KG1 (cell line): ENCODE measurements around the gene CAMSAP3.

Experiments
- DNase-seq: peaks from one replicate; lab custom pipeline; 2025; lab: John Stamatoyannopoulos, UW

Gene CAMSAP3

DNA sequence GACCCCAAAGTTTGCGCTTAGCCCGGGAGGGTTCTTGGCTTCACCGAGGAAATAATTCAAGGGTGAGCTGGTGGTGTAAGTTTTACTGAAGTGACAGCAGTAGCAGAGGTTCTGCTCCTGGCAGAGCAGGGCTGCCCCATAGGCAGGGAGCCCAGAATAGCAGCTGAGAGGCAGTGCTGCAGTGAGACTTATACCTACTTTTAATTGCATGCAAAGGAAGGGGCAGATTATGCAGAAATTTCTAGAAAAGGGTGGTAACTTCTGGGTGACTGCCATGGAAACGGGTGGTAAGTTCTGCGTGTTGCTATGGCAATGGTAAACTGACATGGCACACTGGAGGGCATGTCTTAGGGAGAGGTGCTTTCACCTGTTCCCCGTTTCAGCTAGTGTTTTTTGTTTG, 17.5 kb upstream of the CAMSAP3 start:
- no peak for DNase-seq

DNA sequence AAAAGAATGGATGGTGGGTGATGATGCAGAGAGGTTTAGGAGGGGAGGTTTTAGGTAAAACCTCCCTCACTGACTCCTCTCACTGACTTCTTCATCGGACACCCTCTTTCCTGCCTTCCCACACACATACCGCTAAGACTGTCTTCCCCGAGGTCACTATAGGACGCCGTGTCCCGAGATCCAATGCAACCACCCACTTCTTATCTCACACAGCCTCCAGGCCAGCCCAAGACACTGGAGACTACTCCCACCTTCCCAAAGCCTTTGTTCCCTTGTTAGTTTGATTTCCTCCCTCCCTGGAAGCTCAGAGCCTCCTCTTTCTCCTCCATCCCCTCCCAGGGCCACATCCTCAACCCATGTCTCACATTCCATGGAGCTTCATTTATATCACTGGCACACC, 16.5 kb upstream of the CAMSAP3 start:
- no peak for DNase-seq

DNA sequence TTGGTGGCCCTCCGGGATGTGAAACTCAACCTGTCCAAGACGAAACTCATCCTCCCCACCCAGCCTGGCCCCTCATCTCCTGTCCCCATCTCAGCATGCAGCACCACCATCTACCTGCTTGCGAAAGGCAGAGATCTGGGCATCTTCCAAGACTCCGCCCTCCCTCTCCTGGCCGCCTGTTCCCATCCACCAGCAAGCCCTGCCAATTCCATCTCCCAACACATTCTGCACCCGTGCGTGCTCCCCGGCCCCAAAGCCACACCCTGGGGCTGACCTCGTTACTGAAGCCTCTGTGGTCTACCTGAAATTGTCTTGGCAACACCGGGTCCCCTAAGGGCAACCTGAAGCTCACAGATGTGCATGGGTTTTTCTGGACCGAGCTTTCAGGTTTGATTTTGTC, 13.2 kb upstream of the CAMSAP3 start:
- DNase-seq = no peak

GRCh38 chr19:7589822-7590221, 5.8 kb upstream of the CAMSAP3 start:
- DNase-seq = no peak

GRCh38 chr19:7590256-7590655, 5.4 kb upstream of the CAMSAP3 start:
- DNase-seq = no peak

- DNase-seq = no peak
These were observed 711 bp downstream of the CAMSAP3 start for GRCh38 chr19:7596211-7596937.

- no peak for DNase-seq
These were observed 2.0 kb downstream of the CAMSAP3 start for GRCh38 chr19:7597689-7598088.

DNA sequence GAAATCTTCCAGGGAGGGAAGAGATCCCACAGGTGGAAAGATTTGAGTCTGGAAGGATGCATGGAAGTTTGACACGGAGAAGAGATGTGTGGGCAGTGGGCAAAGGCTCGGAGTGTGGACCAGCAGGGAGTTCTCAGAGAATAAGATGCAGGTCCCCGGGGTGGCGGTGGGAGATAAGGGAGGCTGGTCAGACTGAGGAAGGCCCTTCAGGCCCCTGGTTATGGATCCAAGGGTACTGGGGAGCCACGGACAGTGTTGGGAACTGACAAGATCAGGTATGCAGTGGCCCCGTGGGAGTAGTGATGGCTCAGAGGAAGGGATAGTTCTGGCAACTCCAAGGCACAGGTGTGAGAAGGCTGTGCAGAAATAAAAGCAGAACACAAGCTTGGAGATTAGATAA, 2.5 kb downstream of the CAMSAP3 start:
- DNase-seq = no peak

DNA sequence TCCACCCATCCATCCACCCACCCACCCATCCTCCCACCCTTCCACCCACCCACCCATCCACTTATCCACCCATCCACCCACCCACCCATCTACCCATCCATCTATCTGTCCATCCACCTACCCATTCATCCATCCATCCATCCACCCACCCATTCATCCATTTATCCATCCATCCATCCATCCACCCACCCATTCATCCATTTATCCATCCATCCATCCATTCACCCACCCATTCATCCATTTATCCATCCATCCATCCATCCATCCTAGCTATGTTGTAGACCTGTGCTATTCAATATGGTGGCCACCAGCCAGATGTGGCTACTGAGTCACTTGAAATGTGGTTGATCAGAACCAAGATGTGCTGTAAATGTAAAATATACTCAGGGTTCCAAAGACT, 5.1 kb downstream of the CAMSAP3 start:
- DNase-seq = no peak

DNA sequence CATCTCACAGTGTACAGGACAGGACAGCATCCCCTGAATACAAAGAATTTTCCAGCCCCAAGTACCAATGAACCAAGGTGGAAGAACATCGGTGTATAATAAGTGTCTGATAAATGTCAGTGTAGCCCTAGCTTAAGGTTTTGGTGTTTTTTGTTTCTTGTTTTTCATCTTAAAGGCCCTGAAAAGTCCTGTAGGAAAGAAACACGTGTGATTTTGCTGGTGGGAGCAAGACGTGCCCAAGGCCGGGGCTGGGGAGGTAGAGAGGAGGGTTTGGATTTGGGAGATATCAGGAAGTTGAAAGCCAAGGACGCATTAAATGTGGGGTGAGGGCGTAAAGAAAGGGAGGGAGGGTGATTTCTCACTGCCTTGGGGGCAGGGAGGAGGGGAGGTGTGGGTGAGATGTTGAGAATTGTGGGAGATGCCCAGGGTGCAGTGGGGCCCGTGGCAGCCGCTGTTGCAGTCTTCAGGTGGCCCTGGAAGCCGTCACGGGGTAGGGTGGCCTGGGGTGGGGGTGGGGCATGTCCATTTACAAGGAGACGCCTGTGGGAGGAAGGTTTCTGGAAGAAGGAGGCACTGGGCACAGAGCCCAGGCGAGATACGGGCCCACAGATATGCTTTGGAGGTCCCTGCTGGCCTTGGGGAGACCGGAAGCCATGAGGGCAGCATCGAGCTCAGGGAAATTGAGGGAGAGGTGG, 6.7 kb downstream of the CAMSAP3 start:
- DNase-seq = no peak

DNA sequence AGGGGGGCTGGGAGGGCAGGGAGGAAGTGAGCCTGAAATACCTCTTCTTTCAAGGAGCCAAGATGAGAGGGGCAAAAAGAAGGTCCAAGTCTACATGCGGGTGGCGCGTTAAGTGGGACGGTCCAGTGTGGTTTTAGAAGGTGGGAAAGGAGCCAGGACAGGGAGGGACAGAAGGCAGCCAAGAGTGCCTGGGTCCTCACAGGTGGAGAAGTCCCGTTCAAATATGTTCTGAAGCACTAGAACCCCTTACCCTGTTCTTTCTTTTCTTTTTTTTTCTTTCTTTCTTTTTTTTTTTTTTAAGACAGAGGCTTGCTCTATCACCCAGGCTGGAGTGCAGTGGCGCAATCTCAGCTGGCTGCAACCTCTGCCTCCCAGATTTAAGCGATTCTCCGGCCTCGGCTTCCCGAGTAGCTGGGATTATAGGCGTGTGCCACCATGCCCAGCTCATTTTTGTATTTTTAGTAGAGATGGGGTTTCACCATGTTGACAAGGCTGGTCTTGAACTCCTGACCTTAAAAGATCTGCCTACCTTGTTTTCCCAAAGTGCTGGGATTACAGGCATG, 7.4 kb downstream of the CAMSAP3 start:
- DNase-seq = no peak

DNA sequence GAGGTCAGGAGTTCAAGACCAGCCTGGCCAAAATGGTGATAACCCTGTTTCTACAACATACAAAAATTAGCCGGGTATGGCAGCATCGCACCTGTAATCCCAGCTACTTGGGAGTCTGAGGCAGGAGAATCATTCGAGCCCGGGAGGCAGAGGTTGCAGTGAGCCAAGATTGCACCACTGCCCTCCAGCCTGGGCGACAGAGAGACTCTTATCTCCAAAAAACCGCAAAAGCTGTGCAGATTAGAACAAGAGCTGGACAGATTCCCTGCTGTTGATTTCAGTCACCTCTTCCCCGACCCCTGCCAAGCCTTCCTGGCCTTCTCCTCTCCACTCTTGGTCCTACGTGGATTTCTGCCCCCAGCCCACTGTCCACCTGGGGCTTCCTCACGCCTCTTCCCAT, 8.3 kb downstream of the CAMSAP3 start:
- no peak for DNase-seq

DNA sequence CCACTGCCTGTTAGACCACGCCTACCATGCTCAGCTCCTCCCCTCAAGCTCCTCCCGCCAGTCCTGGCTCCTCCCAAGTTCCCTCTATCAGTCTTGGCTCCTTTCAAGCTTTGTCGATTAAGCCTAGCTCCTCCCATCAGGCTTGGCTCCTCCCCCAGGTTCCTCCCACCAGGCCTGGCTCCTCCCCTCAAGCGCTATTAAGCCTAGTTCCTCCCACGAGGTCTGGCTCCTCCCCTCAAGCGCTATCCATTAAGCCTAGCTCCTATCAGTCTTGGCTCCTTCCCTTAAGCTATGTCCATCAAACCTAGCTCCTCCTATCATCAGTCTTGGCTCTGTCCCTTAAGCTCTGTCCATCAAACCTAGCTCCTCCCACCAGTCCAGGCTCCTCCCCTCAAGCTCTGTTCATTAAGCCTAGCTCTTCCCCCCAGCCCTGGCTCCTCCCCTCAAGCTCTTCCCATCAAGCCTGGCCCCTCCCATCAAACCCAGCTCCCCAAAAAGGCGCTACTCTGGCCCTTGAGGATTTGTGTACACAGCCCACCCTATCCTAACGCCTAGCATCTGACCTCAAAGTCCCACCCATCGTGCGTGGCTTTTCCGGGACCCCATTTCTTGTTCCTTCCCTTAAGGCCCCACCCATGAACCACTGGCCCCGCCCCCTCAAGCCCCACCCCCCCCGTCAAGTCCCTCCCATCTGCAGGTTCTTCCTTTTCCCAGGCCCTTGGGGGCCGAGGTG, 10.0 kb downstream of the CAMSAP3 start:
- no peak for DNase-seq

DNA sequence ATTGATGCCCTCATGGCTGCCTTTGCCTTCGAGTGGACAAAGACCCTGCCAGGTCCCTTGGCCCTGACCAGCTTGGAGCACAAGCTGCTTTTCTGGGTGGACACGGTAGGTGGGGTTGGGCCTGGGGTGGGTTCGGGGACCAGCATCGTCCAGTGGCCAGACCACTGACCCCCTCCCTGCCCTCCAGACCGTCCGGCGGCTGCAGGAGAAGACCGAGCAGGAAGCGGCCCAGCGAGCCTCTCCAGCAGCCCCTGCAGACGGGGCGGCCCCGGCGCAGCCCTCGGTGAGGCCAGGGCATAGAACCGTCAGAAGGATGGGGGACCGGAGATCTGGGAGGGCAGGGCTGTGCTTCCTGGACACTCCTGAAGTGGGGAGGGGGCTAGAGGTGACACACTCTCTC, 10.6 kb downstream of the CAMSAP3 start:
- DNase-seq = no peak

GRCh38 chr19:7607212-7607873, 11.7 kb downstream of the CAMSAP3 start:
- DNase-seq = no peak

DNA sequence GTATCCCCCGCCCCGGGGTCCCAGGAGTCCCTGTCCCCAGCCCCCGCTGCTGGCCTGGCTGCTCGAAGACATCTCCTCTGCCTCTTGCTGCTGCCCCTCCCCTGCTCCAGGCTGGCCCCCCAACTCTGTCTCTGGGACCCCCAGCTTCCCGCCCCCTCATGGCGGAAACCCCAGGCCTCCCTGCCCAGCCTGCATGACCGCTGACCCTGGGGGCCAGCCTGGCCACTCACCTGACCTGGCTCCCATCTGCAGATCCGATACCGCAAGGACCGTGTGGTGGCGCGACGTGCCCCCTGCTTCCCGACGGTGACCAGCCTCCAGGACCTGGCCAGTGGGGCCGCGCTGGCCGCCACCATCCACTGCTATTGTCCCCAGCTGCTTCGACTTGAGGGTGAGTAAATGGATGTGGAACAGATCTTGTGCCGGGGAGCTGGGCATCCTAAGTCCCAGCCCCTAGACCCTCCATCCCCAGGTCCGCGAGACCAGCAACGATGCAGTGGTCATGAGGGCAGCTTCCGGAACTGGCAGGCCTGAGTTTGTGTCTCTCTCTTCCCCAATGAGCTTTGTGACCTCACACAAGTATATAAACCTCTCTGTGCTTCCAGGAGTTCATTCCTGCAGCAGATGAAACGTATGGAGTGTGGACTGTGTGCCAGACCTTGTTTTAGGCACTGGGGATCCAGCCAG, 12.4 kb downstream of the CAMSAP3 start:
- DNase-seq = no peak

- DNase-seq = no peak
These were observed 15.0 kb downstream of the CAMSAP3 start for GRCh38 chr19:7610491-7611240.

DNA sequence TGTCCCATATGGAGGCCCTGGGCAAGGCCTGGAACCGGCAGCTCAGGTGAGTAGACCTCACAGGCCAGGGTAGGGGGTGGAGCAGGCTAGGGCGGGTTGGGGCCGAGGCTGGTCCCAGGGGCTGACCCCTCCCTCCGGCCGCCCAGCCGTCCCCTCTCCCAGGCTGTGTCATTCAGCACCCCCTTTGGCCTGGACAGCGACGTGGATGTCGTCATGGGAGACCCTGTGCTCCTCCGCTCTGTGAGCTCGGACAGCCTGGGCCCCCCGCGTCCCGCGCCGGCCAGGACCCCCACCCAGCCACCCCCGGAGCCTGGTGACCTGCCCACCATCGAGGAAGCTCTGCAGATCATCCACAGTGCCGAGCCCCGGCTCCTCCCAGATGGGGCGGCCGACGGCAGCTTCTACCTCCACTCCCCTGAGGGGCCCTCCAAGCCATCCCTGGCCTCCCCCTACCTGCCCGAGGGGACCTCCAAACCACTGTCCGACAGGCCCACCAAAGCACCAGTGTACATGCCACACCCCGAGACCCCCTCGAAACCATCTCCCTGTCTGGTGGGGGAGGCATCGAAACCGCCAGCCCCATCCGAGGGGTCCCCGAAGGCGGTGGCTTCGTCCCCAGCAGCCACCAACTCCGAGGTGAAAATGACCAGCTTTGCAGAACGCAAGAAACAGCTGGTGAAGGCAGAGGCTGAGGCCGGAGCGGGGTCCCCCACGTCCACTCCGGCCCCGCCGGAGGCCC, 16.0 kb downstream of the CAMSAP3 start:
- DNase-seq = no peak

GRCh38 chr19:7612282-7613274, 16.9 kb downstream of the CAMSAP3 start:
- DNase-seq = no peak
